K562 (cell line): ENCODE results near the gene RAB3GAP2.

Experiments used
- ATF3 ChIP-seq, 2 experiments: fragments of 450-650 bp in 1 of 2; sonication (generic) in 1 of 2; formaldehyde crosslinking in 1 of 2; IDR thresholded peaks in 1 of 2; conservative IDR thresholded peaks in 1 of 2; 2 replicates each; pipeline versions ENCODE4 v1.6.1 to v1.8.1; 2016 to 2023; ENCODE audit warnings: mild to moderate bottlenecking in 2 of 2, moderate library complexity in 2 of 2, inconsistent platforms in 1 of 2, missing genetic modification reagents in 1 of 2
- CTCF ChIP-seq, 3 experiments: IDR thresholded peaks in 2 of 3; conservative IDR thresholded peaks in 1 of 3; 2 replicates each; pipeline ENCODE4 v1.5.1; 2011 to 2012; ENCODE audit warnings: low read length in 3 of 3, mild to moderate bottlenecking in 3 of 3, control low read depth in 2 of 3, improper control_type of control experiment in 1 of 3, inconsistent platforms in 1 of 3, low read depth in 1 of 3, mixed read lengths in 1 of 3, moderate library complexity in 1 of 3; ENCODE audit not compliant: insufficient read depth in 2 of 3
- EZH2 ChIP-seq: IDR thresholded peaks from 2 replicates; pipeline ENCODE4 v1.6.1; 2012; ENCODE audit warnings: low read depth, mild to moderate bottlenecking, inconsistent platforms, low read length, borderline replicate concordance
- HNRNPK ChIP-seq: fragments of 200-400 bp; formaldehyde crosslinking; IDR thresholded peaks from one replicate; pipeline ENCODE4 v1.6.1; 2018; ENCODE audit warnings: mild to moderate bottlenecking, low read depth, low read length; ENCODE audit not compliant: poor library complexity, severe bottlenecking
- POLR2A ChIP-seq: fragments of 450-650 bp; conservative IDR thresholded peaks from 2 replicates; pipeline ENCODE4 v1.6.1; 2016
- SMARCC2 ChIP-seq: fragments of 450-650 bp; IDR thresholded peaks from 2 replicates; pipeline ENCODE4 v1.6.1; 2017; ENCODE audit warnings: antibody characterized with exemption, moderate library complexity, mild to moderate bottlenecking, low read depth
- TFE3 ChIP-seq: fragments of 450-650 bp; formaldehyde crosslinking; IDR thresholded peaks from 2 replicates; pipeline ENCODE4 v1.4.0; 2020; ENCODE audit warnings: mild to moderate bottlenecking, mixed read lengths
- ZHX1 ChIP-seq: fragments of 150-350 bp; conservative IDR thresholded peaks from 2 replicates; pipeline ENCODE4 v1.6.1; 2014; ENCODE audit warnings: low read length

GRCh38 chr1:220129479-220130210 is 142.6 kb downstream of the RAB3GAP2 start:
- TF ChIP-seq CTCF (IDR thresholded peaks at IDR 0.05 in 2 of 3, conservative IDR thresholded peaks at IDR 0.05 in 1 of 3; ENCODE audit: insufficient read depth in 2 of 3, low read depth in 1 of 3, low read length in 3 of 3): no peak
- no peak for TF ChIP-seq TFE3 (CRISPR knock-in tag)
- no peak for TF ChIP-seq ZHX1
- TF ChIP-seq EZH2: no peak
- no peak for TF ChIP-seq ATF3 (IDR thresholded peaks at IDR 0.05)
- TF ChIP-seq ATF3 (CRISPR knock-in tag; conservative IDR thresholded peaks at IDR 0.05): no peak
- no peak for TF ChIP-seq SMARCC2
- no peak for TF ChIP-seq POLR2A
- TF ChIP-seq HNRNPK: no peak
